Stomach (tissue), 4 donors: ENCODE results near the gene ODAD2.

Experiments
- EP300 ChIP-seq: sonication (generic); formaldehyde crosslinking; IDR thresholded peaks from one replicate; pipeline ENCODE4 v1.6.1; 2017; ENCODE audit warnings: antibody characterized with exemption
- POLR2A ChIP-seq, 4 donors: fragments of 450-650 bp; IDR thresholded peaks; one replicate each; pipeline ENCODE4 v1.6.1; 2016; ENCODE audit warnings: antibody characterized with exemption in 4 of 4, control low read depth in 2 of 4, mild to moderate bottlenecking in 1 of 4, moderate library complexity in 1 of 4
- TF ChIP-seq, protein P1 (sequence below), 7 experiments: fragments of 450-650 bp in 4 of 7; fragments of 200-600 bp in 3 of 7; sonication (generic) in 3 of 7; IDR thresholded peaks; one replicate each; pipeline ENCODE4 v1.5.1; 2016 to 2019; ENCODE audit warnings: antibody characterized with exemption in 7 of 7, control low read depth in 2 of 7, mild to moderate bottlenecking in 1 of 7

- TF ChIP-seq POLR2A (IDR thresholded peaks at IDR 0.05) (no peak), EP300 (no peak)
- TF ChIP-seq, protein P1, sequence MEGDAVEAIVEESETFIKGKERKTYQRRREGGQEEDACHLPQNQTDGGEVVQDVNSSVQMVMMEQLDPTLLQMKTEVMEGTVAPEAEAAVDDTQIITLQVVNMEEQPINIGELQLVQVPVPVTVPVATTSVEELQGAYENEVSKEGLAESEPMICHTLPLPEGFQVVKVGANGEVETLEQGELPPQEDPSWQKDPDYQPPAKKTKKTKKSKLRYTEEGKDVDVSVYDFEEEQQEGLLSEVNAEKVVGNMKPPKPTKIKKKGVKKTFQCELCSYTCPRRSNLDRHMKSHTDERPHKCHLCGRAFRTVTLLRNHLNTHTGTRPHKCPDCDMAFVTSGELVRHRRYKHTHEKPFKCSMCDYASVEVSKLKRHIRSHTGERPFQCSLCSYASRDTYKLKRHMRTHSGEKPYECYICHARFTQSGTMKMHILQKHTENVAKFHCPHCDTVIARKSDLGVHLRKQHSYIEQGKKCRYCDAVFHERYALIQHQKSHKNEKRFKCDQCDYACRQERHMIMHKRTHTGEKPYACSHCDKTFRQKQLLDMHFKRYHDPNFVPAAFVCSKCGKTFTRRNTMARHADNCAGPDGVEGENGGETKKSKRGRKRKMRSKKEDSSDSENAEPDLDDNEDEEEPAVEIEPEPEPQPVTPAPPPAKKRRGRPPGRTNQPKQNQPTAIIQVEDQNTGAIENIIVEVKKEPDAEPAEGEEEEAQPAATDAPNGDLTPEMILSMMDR (IDR thresholded peaks at IDR 0.05), result no peak
These were observed 133.7 kb downstream of the ODAD2 start for GRCh38 chr10:27865221-27865635.
